Keratinocyte (primary cell): Measurements from ENCODE around the gene RPL23. TPM values are rescaled to one million over a fixed set of nuclear protein-coding genes. Genes with fewer than 3 reads are reported as not detected.

Source experiments
- DNase-seq: peaks from one replicate; pipeline ENCODE4 v3.0.0-alpha.2; 2011; ENCODE audit warnings: low read depth, missing footprints, low spot score
- FAIRE-seq: peaks from 2 replicates; lab custom pipeline; 2011; peaks lifted over from hg19 to GRCh38; lab: Jason Lieb, UNC
- H2AFZ ChIP-seq: 2 replicates; pipeline ENCODE4 v1.6.0; 2012; ENCODE audit warnings: low read length, control low read depth, inconsistent platforms; ENCODE audit not compliant: control insufficient read depth
- H3K27ac ChIP-seq: 2 replicates; pipeline ENCODE4 v1.5.1; 2011; ENCODE audit warnings: low read length; ENCODE audit not compliant: control insufficient read depth, insufficient read depth
- H3K27me3 ChIP-seq: 3 replicates; pipeline ENCODE4 v1.6.0; 2011; ENCODE audit warnings: low read length; ENCODE audit not compliant: control insufficient read depth, insufficient read depth; ENCODE audit errors: extremely low read depth
- H3K36me3 ChIP-seq, 2 experiments: 2 replicates in 1 of 2; 3 replicates in 1 of 2; pipeline ENCODE4 v1.5.1; 2011; ENCODE audit warnings: low read length in 2 of 2, mild to moderate bottlenecking in 1 of 2; ENCODE audit not compliant: control insufficient read depth in 2 of 2, insufficient read depth in 2 of 2; ENCODE audit errors: extremely low read depth in 1 of 2
- H3K4me1 ChIP-seq: 3 replicates; pipeline ENCODE4 v1.5.1; 2011; ENCODE audit warnings: low read length; ENCODE audit not compliant: control insufficient read depth, insufficient read depth; ENCODE audit errors: extremely low read depth
- H3K4me2 ChIP-seq: 3 replicates; pipeline ENCODE4 v1.6.0; 2011; ENCODE audit warnings: low read depth, low read length; ENCODE audit not compliant: control insufficient read depth, insufficient read depth; ENCODE audit errors: extremely low read depth
- H3K4me3 ChIP-seq, 3 experiments: fragments of 200-600 bp in 1 of 3; sonication (generic) in 1 of 3; 2 replicates in 2 of 3; 3 replicates in 1 of 3; pipeline ENCODE4 v1.5.1; 2011 to 2016; ENCODE audit warnings: low read length in 3 of 3, mild to moderate bottlenecking in 3 of 3, control low read depth in 2 of 3, inconsistent platforms in 1 of 3, low read depth in 1 of 3, mixed read lengths in 1 of 3, mixed run types in 1 of 3, moderate library complexity in 1 of 3; ENCODE audit not compliant: control insufficient read depth in 2 of 3, insufficient read depth in 2 of 3; ENCODE audit errors: extremely low read depth in 1 of 3
- H3K79me2 ChIP-seq: 2 replicates; pipeline ENCODE4 v1.6.0; 2012; ENCODE audit warnings: low read length; ENCODE audit not compliant: control insufficient read depth, insufficient read depth
- H3K9ac ChIP-seq: 3 replicates; pipeline ENCODE4 v1.6.0; 2011; ENCODE audit warnings: low read length; ENCODE audit not compliant: control insufficient read depth, insufficient read depth; ENCODE audit errors: extremely low read depth
- H3K9me1 ChIP-seq: 3 replicates; pipeline ENCODE4 v1.6.0; 2011; ENCODE audit warnings: low read length; ENCODE audit not compliant: control insufficient read depth, insufficient read depth; ENCODE audit errors: extremely low read depth
- H3K9me3 ChIP-seq: 2 replicates; pipeline ENCODE4 v1.5.1; 2012; ENCODE audit warnings: low read depth, low read length; ENCODE audit not compliant: control insufficient read depth
- H4K20me1 ChIP-seq: 3 replicates; pipeline ENCODE4 v1.6.0; 2011; ENCODE audit warnings: low read length; ENCODE audit not compliant: control insufficient read depth, insufficient read depth; ENCODE audit errors: extremely low read depth
- CTCF ChIP-seq, 3 experiments: IDR thresholded peaks in 1 of 3; conservative IDR thresholded peaks in 1 of 3; optimal IDR thresholded peaks in 1 of 3; 2 replicates in 2 of 3; 3 replicates in 1 of 3; pipeline versions ENCODE3 to v1.5.1; 2011; ENCODE audit warnings: low read length in 3 of 3, mild to moderate bottlenecking in 3 of 3, moderate library complexity in 2 of 3, control low read depth in 1 of 3, inconsistent platforms in 1 of 3; ENCODE audit not compliant: insufficient read depth in 2 of 3; ENCODE audit errors: extremely low read depth in 1 of 3
- EZH2 ChIP-seq: IDR thresholded peaks from one replicate; pipeline ENCODE4 v1.6.1; 2012; ENCODE audit warnings: inconsistent platforms, mild to moderate bottlenecking, low read length, moderate library complexity
- dilution Hi-C: fragments of 300-500 bp; cut with MboI; formaldehyde crosslinking; loops from one replicate; pipeline ENCODE4 v1.7.0; 2020; ENCODE audit warnings: low sequenced_read_pairs; ENCODE audit not compliant: extremely low pct_ligation_motif_present
- polyA plus RNA-seq, 5 experiments: library from polyadenylated mRNA; depleted of rRNA in 3 of 5; stranded (reverse) in 3 of 5; stranded (forward) in 1 of 5; unstranded in 1 of 5; fragments of >200 nt; gene quantifications; 1 replicate in 1 of 5; 2 replicates in 3 of 5; 3 replicates in 1 of 5; pipeline versions ENCODE4 v1.2.1 to v1.2.3, GENCODE V29; 2011 to 2012; ENCODE audit warnings: missing spikeins in 2 of 5, low read depth in 1 of 5, low replicate concordance in 1 of 5

The RPL23 gene
- polyA plus RNA-seq, 1 donor (not counting 4 experiments of a cell fraction or from before 2014, with no cell fraction given) = 2,966 TPM

- dilution Hi-C loops = no loop called here
- Histone ChIP-seq H3K9ac (no peak overlapping the region), H3K79me2 (peaks cover 77% of the 10 kb centered on the region), H3K9me3 (no peaks in the 10 kb centered on the region), H3K27ac (no peak overlapping the region), H3K4me1 (peaks cover 54% of the 10 kb centered on the region), H3K9me1 (peaks cover 5% of the 10 kb centered on the region), H2AFZ (no peak overlapping the region), H3K4me3 (no peak overlapping the region), H3K4me2 (peak overlapping the region; percentile 25), H4K20me1 (peaks cover 8% of the 10 kb centered on the region), H3K36me3 (peaks cover 29 to 52% of the 10 kb centered on the region in 2 experiments), H3K27me3 (no peaks in the 10 kb centered on the region)
- FAIRE-seq = no peak
- TF ChIP-seq EZH2 = no peak
- no peak for TF ChIP-seq CTCF (optimal IDR thresholded peaks at IDR 0.05 in 1 of 3, IDR thresholded peaks at IDR 0.05 in 1 of 3, conservative IDR thresholded peaks at IDR 0.05 in 1 of 3; ENCODE audit: extremely low read depth in 1 of 3, insufficient read depth in 2 of 3, low read length in 3 of 3)
- no peak for DNase-seq
These were observed 29.3 kb upstream of the RPL23 start for GRCh38 chr17:38882870-38883269.

GRCh38 chr17:38881600-38882191 is 28.2 kb upstream of the RPL23 start:
- dilution Hi-C loops = no loop called here
- Histone ChIP-seq H3K9me1 (peaks cover 8% of the 10 kb centered on the region), H3K4me2 (peak overlapping the region; percentile 81), H3K79me2 (peaks cover 76% of the 10 kb centered on the region), H3K4me1 (peaks cover 64% of the 10 kb centered on the region), H3K27me3 (no peaks in the 10 kb centered on the region), H3K9me3 (no peaks in the 10 kb centered on the region), H4K20me1 (peaks cover 6% of the 10 kb centered on the region), H3K27ac (peak overlapping the region; percentile 29), H3K36me3 (peaks cover 30 to 44% of the 10 kb centered on the region in 2 experiments), H2AFZ (no peak overlapping the region), H3K4me3 (no peak overlapping the region), H3K9ac (peak overlapping the region; percentile 18)
- FAIRE-seq = peak; percentile 32
- no peak for TF ChIP-seq CTCF (optimal IDR thresholded peaks at IDR 0.05 in 1 of 3, IDR thresholded peaks at IDR 0.05 in 1 of 3, conservative IDR thresholded peaks at IDR 0.05 in 1 of 3; ENCODE audit: extremely low read depth in 1 of 3, insufficient read depth in 2 of 3, low read length in 3 of 3)
- no peak for TF ChIP-seq EZH2
- no peak for DNase-seq
